K562 (cell line): Measurements from ENCODE around the gene EPS8L1. TPM values are rescaled to one million over a fixed set of nuclear protein-coding genes. Genes with fewer than 3 reads are reported as not detected.
A peak's percentile ranks its signal among the peaks of the same experiment; 100 is the strongest.

Source experiments
- ATAC-seq: fragments of 200-7000 bp; cut with Tn5 transposase; 3 replicates; pipeline ENCODE4 v1.9.1; 2020; ENCODE audit warnings: moderate library complexity
- BruUV-seq: library from RNA; stranded (reverse); fragments of 400-500 nt; replicated peaks from 2 replicates; lab custom pipeline; 2021; lab: Mats Ljungman, UMichigan
- CTCF ChIA-PET: fragments of 300-600 bp; formaldehyde crosslinking; extraction: SDS; loops from one replicate; lab custom pipeline; 2021; ENCODE audit warnings: low intra/inter-chr PET ratio; lab: Yijun Ruan, JAX
- POLR2A ChIA-PET: fragments of 300-600, 350-650 bp; sonication (Branson Sonifier 250); formaldehyde crosslinking; extraction: SDS; loops from one replicate; lab custom pipeline; 2021; ENCODE audit warnings: antibody characterized with exemption, inconsistent platforms; lab: Yijun Ruan, JAX
- DNase-seq, 4 experiments: peaks; one replicate each; pipeline versions ENCODE4 v3.0.0 to v3.0.0-alpha.2; 2011 to 2018; ENCODE audit warnings: low spot score in 3 of 4, mixed read lengths in 3 of 4; ENCODE audit errors: extremely low read depth in 1 of 4
- FAIRE-seq: peaks from 2 replicates; lab custom pipeline; 2011; peaks lifted over from hg19 to GRCh38; lab: Jason Lieb, UNC
- H2AFZ ChIP-seq: 2 replicates; pipeline ENCODE4 v1.6.0; 2011; ENCODE audit warnings: low read depth, low read length, control low read depth, inconsistent platforms
- H3K27ac ChIP-seq: fragments of 200-600 bp; 3 replicates; pipeline ENCODE4 v1.8.0; 2011; ENCODE audit warnings: low read depth, mild to moderate bottlenecking, control low read depth, inconsistent platforms, low read length, moderate library complexity, mixed read lengths; ENCODE audit errors: extremely low read depth
- H3K27me3 ChIP-seq, 2 experiments: fragments of 300-600 bp in 1 of 2; 2 replicates in 1 of 2; 3 replicates in 1 of 2; pipeline versions ENCODE4 v1.6.0 to v1.8.0; 2011; ENCODE audit warnings: inconsistent platforms in 2 of 2, low read length in 2 of 2, mild to moderate bottlenecking in 1 of 2, mixed read lengths in 1 of 2, moderate library complexity in 1 of 2; ENCODE audit not compliant: control insufficient read depth in 2 of 2, insufficient read depth in 2 of 2
- H3K36me3 ChIP-seq: fragments of 300-600 bp; 3 replicates; pipeline ENCODE4 v1.8.0; 2011; ENCODE audit warnings: mild to moderate bottlenecking, low read length, inconsistent platforms; ENCODE audit not compliant: control insufficient read depth, insufficient read depth
- H3K4me1 ChIP-seq, 2 experiments: fragments of 200-600 bp in 1 of 2; replicated peaks in 1 of 2; 2 replicates in 1 of 2; 3 replicates in 1 of 2; pipeline versions ENCODE4 v1.5.1 to v1.8.0; 2011; ENCODE audit warnings: inconsistent platforms in 2 of 2, low read length in 2 of 2, mild to moderate bottlenecking in 1 of 2, mixed read lengths in 1 of 2, moderate library complexity in 1 of 2; ENCODE audit not compliant: control insufficient read depth in 2 of 2, insufficient read depth in 2 of 2
- H3K4me2 ChIP-seq: 2 replicates; pipeline ENCODE4 v1.6.1; 2011; ENCODE audit warnings: low read length, control low read depth, inconsistent platforms, mixed read lengths; ENCODE audit not compliant: insufficient read depth
- H3K4me3 ChIP-seq: fragments of 200-600 bp; sonication (generic), shearing (Covaris generic); 2 replicates; pipeline ENCODE4 v1.5.1; 2016; ENCODE audit warnings: control low read depth, inconsistent platforms
- H3K79me2 ChIP-seq: fragments of 200-600 bp; 3 replicates; pipeline ENCODE4 v1.8.0; 2011; ENCODE audit warnings: low read length, inconsistent platforms; ENCODE audit not compliant: control insufficient read depth, insufficient read depth
- H3K9ac ChIP-seq, 2 experiments: 2 replicates each; pipeline versions ENCODE4 v1.6.0 to v1.6.1; 2011; ENCODE audit warnings: low read depth in 2 of 2, low read length in 2 of 2, control low read depth in 1 of 2, inconsistent platforms in 1 of 2, mild to moderate bottlenecking in 1 of 2, mixed read lengths in 1 of 2; ENCODE audit not compliant: insufficient read depth in 1 of 2
- H3K9me1 ChIP-seq: one replicate; pipeline ENCODE4 v1.6.0; 2011; ENCODE audit warnings: inconsistent platforms, mild to moderate bottlenecking, low read length, moderate library complexity; ENCODE audit not compliant: control insufficient read depth, insufficient read depth
- H3K9me3 ChIP-seq: replicated peaks from 2 replicates; pipeline ENCODE4 v1.5.1; 2011; ENCODE audit warnings: low read depth, low read length, inconsistent platforms; ENCODE audit not compliant: control insufficient read depth, insufficient read depth
- H4K20me1 ChIP-seq: replicated peaks from 2 replicates; pipeline ENCODE4 v1.6.1; 2011; ENCODE audit warnings: low read length, inconsistent platforms, mixed read lengths; ENCODE audit not compliant: control insufficient read depth, insufficient read depth
- MYBL2 ChIP-seq, 2 experiments: fragments of 450-650 bp in 1 of 2; sonication (generic) in 1 of 2; formaldehyde crosslinking in 1 of 2; IDR thresholded peaks; 2 replicates each; pipeline versions ENCODE4 v1.6.1 to v1.8.1; 2017 to 2022; ENCODE audit warnings: borderline replicate concordance in 1 of 2, inconsistent platforms in 1 of 2, low read depth in 1 of 2, mild to moderate bottlenecking in 1 of 2, missing genetic modification reagents in 1 of 2, moderate library complexity in 1 of 2
- POLR2G ChIP-seq: fragments of 200-400 bp; formaldehyde crosslinking; IDR thresholded peaks from 2 replicates; pipeline ENCODE4 v1.6.1; 2017; ENCODE audit warnings: low read depth, mild to moderate bottlenecking, antibody characterized with exemption, low read length, moderate library complexity
- WGBS: fragments of 100-300 bp; shearing (Covaris generic); methylation state at CpG from one replicate; pipeline ENCODE4 v1.1.6; 2016; ENCODE audit warnings: low coverage, mixed read lengths; ENCODE audit not compliant: insufficient coverage; ENCODE audit errors: missing lambda C conversion rate; 5-methylcytosine and 5-hydroxymethylcytosine counted together
- in situ Hi-C: fragments of 300-500 bp; cut with MboI; formaldehyde crosslinking; loops from 4 replicates; pipeline ENCODE4 v1.15.0; 2018; ENCODE audit warnings: inconsistent platforms, mixed read lengths
- intact Hi-C: fragments of 100-400 bp; cut with micrococcal nuclease; formaldehyde crosslinking; loops from 2 replicates; pipeline ENCODE4 v1.14.2; 2022
- polyA plus RNA-seq, 8 experiments: library from polyadenylated mRNA; depleted of rRNA in 4 of 8; stranded (reverse) in 5 of 8; unstranded in 3 of 8; fragments of >200 nt; fragmentation: Nextera tagmentation in 2 of 8; fragmentation: Illumina TruSeq in 1 of 8; extraction: Ambion mirVana in 2 of 8; extraction: Trizol in 1 of 8; gene quantifications; 2 replicates each; pipeline versions ENCODE4 v1.2.1 to v1.2.3, GENCODE V29; 2011 to 2014; ENCODE audit warnings: inconsistent platforms in 1 of 8, missing spikeins in 1 of 8
- total RNA-seq, 7 experiments: library from RNA; depleted of rRNA in 6 of 7; stranded (reverse); fragments of >200 nt in 6 of 7; fragmentation: Illumina TruSeq in 2 of 7; extraction: Trizol in 2 of 7; gene quantifications; 2 replicates each; pipeline versions ENCODE4 v1.2.1 to v1.2.3, GENCODE V29; 2011 to 2021; ENCODE audit warnings: low replicate concordance in 1 of 7

Gene EPS8L1
- total and polyA plus RNA-seq, 9 of the 15 experiments (the other 6 are each of a cell fraction or from before 2014, with no cell fraction given), result 0.35 to 22.1 (median 11.9) TPM

GRCh38 chr19:55097864-55098715 is 22.4 kb downstream of the EPS8L1 start:
- in situ Hi-C loops, result no loop called here
- no peak overlapping the region for H3K27ac ChIP-seq
- CTCF ChIA-PET, result interaction anchor here (1.5 kb wide), 1 partner anchor 215 kb away, joined by 5 read pairs; no protein-coding TSS in a partner anchor

More at GRCh38 chr19:55097864-55098715, 22.4 kb downstream of the EPS8L1 start:
- Histone ChIP-seq H3K4me2 (no peak overlapping the region), H3K4me3 (no peak overlapping the region), H3K36me3 (peaks cover 70% of the 10 kb centered on the region), H3K9me1 (peaks cover 3% of the 10 kb centered on the region), H4K20me1 (no peaks in the 10 kb centered on the region), H2AFZ (no peak overlapping the region), H3K4me1 (peaks cover 0 to 48% of the 10 kb centered on the region in 2 experiments; a peak in 2 of 5 replicates), H3K79me2 (peaks cover 2% of the 10 kb centered on the region; the same call in 1 of the 3 replicates), H3K9ac (no peak overlapping the region), H3K27me3 (no peaks in the 10 kb centered on the region), H3K9me3 (no peaks in the 10 kb centered on the region)
- WGBS, result 94% methylated on average over 18 of the region's 23 CpGs
- TF ChIP-seq POLR2G (peak; percentile 0), MYBL2 (IDR thresholded peaks at IDR 0.05; ENCODE audit: low read depth) (no peak), MYBL2 (CRISPR knock-in tag; IDR thresholded peaks at IDR 0.05; ENCODE audit: borderline replicate concordance) (no peak)
- no TSS peak for BruUV-seq
- intact Hi-C loops, result no loop called here
- ATAC-seq (no peak), FAIRE-seq (no peak), DNase-seq (no peak)
- POLR2A ChIA-PET, result interaction anchor here (0.6 to 0.8 kb wide), 3 partner anchors 12 to 236 kb away, joined by 3 read pairs; no protein-coding TSS in a partner anchor
